Sigmoid colon (tissue), 4 donors: ENCODE data around the gene SOS1.

Experiments
- CTCF ChIP-seq, 4 experiments: fragments of 450-650 bp in 3 of 4; fragments of 200-600 bp in 1 of 4; IDR thresholded peaks; one replicate each; pipeline ENCODE4 v1.5.1; 2016 to 2019; ENCODE audit warnings: antibody characterized with exemption in 4 of 4, mild to moderate bottlenecking in 3 of 4, moderate library complexity in 2 of 4
- EP300 ChIP-seq, 4 donors: sonication (generic); formaldehyde crosslinking; IDR thresholded peaks; one replicate each; pipeline ENCODE4 v1.6.1; 2017; ENCODE audit warnings: antibody characterized with exemption in 4 of 4
- POLR2A ChIP-seq, 2 donors: fragments of 450-650 bp; IDR thresholded peaks; one replicate each; pipeline ENCODE4 v1.6.1; 2016; ENCODE audit warnings: antibody characterized with exemption in 2 of 2, mild to moderate bottlenecking in 2 of 2, moderate library complexity in 2 of 2
- POLR2AphosphoS5 ChIP-seq, 4 donors: sonication (generic); formaldehyde crosslinking; IDR thresholded peaks; one replicate each; pipeline ENCODE4 v1.6.1; 2017; ENCODE audit warnings: antibody characterized with exemption in 4 of 4

DNA sequence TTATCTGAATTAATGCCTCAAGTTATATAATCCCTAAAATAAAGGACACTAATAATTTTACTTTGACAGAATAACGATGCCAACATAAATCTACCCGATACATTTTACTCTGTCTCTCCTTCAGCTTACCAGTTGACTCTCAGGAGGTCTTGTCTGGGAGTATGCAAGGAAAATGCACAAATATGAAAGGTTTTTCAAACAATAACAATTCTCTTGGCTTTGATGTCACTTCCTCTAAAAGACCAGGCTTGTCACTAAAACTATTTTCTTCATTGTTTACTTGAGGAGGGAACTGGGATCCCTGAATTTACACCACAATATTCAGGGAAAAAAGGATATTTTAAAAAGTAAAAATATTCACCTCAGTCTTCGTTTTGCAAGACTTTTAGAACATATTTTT, 97.2 kb downstream of the SOS1 start:
- no peak for TF ChIP-seq POLR2A (IDR thresholded peaks at IDR 0.05)
- TF ChIP-seq CTCF (IDR thresholded peaks at IDR 0.05): no peak
- no peak for TF ChIP-seq EP300 (IDR thresholded peaks at IDR 0.05)
- peak in 2 of 4 donors; percentile 13 to 21 for TF ChIP-seq POLR2AphosphoS5 (IDR thresholded peaks at IDR 0.05)
